SK-N-SH treated with all-trans-retinoic acid at 6 μM for 48 hours (cell line): ENCODE results near the gene AK4.

Experiments used
- ATAC-seq: fragments of 200-7000 bp; cut with Tn5 transposase; 3 replicates; pipeline ENCODE4 v1.9.1; 2020; ENCODE audit warnings: mild to moderate bottlenecking, moderate library complexity
- ARNTL ChIP-seq: fragments of 450-650 bp; formaldehyde crosslinking; IDR thresholded peaks from 2 replicates; pipeline ENCODE4 v1.5.0; 2020; ENCODE audit warnings: low read depth, mild to moderate bottlenecking, moderate library complexity, borderline replicate concordance
- BACH2 ChIP-seq: fragments of 250-450 bp; sonication (Bioruptor Pico); IDR thresholded peaks from 2 replicates; pipeline ENCODE4 v1.9.0; 2021; ENCODE audit warnings: mild to moderate bottlenecking, borderline replicate concordance
- CSDC2 ChIP-seq: fragments of 250-450 bp; sonication (Bioruptor Pico); IDR thresholded peaks from 2 replicates; pipeline ENCODE4 v1.5.0; 2020; ENCODE audit warnings: mild to moderate bottlenecking, moderate library complexity
- GLIS3 ChIP-seq: fragments of 250-450 bp; sonication (Bioruptor Pico); IDR thresholded peaks from 2 replicates; pipeline ENCODE4 v1.5.0; 2020; ENCODE audit warnings: mild to moderate bottlenecking, moderate library complexity
- ISL1 ChIP-seq: fragments of 250-450 bp; sonication (Bioruptor Pico); IDR thresholded peaks from 2 replicates; pipeline ENCODE4 v2.1.2; 2022; ENCODE audit warnings: mild to moderate bottlenecking, moderate library complexity
- OSR1 ChIP-seq: fragments of 250-450 bp; sonication (Bioruptor Pico); IDR thresholded peaks from 2 replicates; pipeline ENCODE4 v1.8.0; 2022; ENCODE audit warnings: moderate library complexity, mild to moderate bottlenecking, inconsistent platforms
- RARB ChIP-seq: fragments of 250-450 bp; sonication (Bioruptor Pico); IDR thresholded peaks from 2 replicates; pipeline ENCODE4 v1.8.0; 2021; ENCODE audit warnings: mild to moderate bottlenecking, moderate library complexity
- SNAI2 ChIP-seq: fragments of 250-450 bp; sonication (Bioruptor Pico); IDR thresholded peaks from 2 replicates; pipeline ENCODE4 v1.5.0; 2020; ENCODE audit warnings: mild to moderate bottlenecking, moderate library complexity
- TCF4 ChIP-seq: fragments of 250-450 bp; sonication (Bioruptor Pico); IDR thresholded peaks from 2 replicates; pipeline ENCODE4 v1.8.0; 2021; ENCODE audit warnings: mild to moderate bottlenecking, moderate library complexity, borderline replicate concordance
- TOX ChIP-seq: fragments of 250-450 bp; sonication (Bioruptor Pico); IDR thresholded peaks from 2 replicates; pipeline ENCODE4 v1.8.0; 2021; ENCODE audit warnings: mild to moderate bottlenecking, moderate library complexity, borderline replicate concordance
- ZFP3 ChIP-seq: fragments of 250-450 bp; sonication (Bioruptor Pico); IDR thresholded peaks from 2 replicates; pipeline ENCODE4 v1.5.0; 2020; ENCODE audit warnings: mild to moderate bottlenecking, moderate library complexity
- ZFP30 ChIP-seq: fragments of 450-650 bp; formaldehyde crosslinking; IDR thresholded peaks from 2 replicates; pipeline ENCODE4 v1.5.0; 2022; ENCODE audit warnings: mild to moderate bottlenecking, moderate library complexity
- ZNF70 ChIP-seq: fragments of 450-650 bp; formaldehyde crosslinking; IDR thresholded peaks from 2 replicates; pipeline ENCODE4 v1.5.0; 2020; ENCODE audit warnings: mild to moderate bottlenecking, moderate library complexity
- ZNF8 ChIP-seq: fragments of 450-650 bp; formaldehyde crosslinking; IDR thresholded peaks from 2 replicates; pipeline ENCODE4 v1.5.0; 2020; ENCODE audit warnings: mild to moderate bottlenecking, moderate library complexity
- TF ChIP-seq, protein P1 (sequence below): fragments of 250-450 bp; sonication (Bioruptor Pico); IDR thresholded peaks from 2 replicates; pipeline ENCODE4 v1.8.0; 2021; ENCODE audit warnings: low read depth, mild to moderate bottlenecking, moderate library complexity, borderline replicate concordance
- TF ChIP-seq, protein P2 (sequence below): fragments of 250-450 bp; sonication (Bioruptor Pico); IDR thresholded peaks from 2 replicates; pipeline ENCODE4 v1.5.0; 2020; ENCODE audit warnings: mild to moderate bottlenecking, moderate library complexity
- TF ChIP-seq, protein P3 (sequence below): fragments of 250-450 bp; sonication (Bioruptor Pico); IDR thresholded peaks from 2 replicates; pipeline ENCODE4 v1.8.0; 2020; ENCODE audit warnings: mild to moderate bottlenecking, moderate library complexity, borderline replicate concordance
- TF ChIP-seq, protein P4 (sequence below): fragments of 250-450 bp; sonication (Bioruptor Pico); IDR thresholded peaks from 2 replicates; pipeline ENCODE4 v1.5.1; 2020; ENCODE audit warnings: low read depth, mild to moderate bottlenecking, moderate library complexity
- TF ChIP-seq, protein P5 (sequence below): fragments of 250-450 bp; sonication (Bioruptor Pico); IDR thresholded peaks from 2 replicates; pipeline ENCODE4 v1.5.1; 2021; ENCODE audit warnings: mild to moderate bottlenecking, moderate library complexity

AK4 gene

DNA sequence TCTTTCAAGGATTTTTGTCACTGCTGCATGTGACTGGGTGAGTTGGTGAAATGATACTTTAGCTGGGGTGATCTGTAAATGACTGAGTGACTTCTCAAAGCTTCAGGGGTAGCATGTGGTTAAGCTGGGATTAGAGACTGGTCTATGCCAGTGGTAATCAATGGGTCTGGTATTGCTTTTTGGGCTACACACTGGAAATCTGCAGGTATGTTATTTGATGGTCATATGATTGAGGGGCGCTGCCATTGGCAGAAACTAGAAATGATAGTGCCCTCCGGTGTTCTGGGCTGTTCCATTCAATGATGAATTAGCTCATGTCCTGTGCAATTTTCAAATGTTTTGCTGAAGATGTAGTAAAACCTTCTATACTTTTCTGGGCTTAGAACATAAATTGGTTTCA lies 121.6 kb downstream of the AK4 start:
- ATAC-seq = no peak

DNA sequence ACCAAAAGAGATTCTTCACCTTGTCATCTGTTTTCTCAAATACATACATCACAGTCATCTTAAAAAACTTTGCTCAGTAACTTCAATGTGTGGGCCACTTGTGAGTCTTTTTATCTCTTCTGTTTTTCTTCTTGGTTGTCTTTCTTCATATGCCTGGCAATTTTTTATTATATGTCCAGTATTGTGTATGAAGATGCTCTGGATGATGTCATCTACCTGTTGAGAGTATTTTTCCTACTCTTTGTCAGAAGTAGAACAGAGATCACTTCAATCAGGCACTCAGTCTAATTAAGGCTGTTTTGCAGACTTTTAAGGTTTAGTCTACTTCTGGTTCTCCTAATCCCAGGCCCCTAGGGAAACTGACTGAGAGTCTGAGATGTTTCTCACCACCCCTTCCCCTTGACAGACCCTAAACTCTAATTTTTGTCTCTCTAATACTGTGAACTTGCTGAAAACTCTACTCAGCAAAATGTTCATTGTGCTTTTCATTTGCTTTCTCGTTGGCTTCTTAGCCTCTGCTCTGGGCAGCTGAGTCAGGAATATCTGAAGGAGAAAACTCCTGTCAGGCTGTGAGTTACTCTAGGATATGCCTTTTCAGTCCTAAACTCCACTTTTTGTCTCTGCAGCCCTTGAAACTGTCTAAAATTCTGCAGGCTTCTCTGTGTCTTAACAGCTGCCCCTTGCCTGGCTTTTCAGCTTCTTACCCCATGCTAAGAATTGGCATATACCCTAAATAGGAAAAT lies 128.4 kb downstream of the AK4 start:
- TF ChIP-seq, protein P1, sequence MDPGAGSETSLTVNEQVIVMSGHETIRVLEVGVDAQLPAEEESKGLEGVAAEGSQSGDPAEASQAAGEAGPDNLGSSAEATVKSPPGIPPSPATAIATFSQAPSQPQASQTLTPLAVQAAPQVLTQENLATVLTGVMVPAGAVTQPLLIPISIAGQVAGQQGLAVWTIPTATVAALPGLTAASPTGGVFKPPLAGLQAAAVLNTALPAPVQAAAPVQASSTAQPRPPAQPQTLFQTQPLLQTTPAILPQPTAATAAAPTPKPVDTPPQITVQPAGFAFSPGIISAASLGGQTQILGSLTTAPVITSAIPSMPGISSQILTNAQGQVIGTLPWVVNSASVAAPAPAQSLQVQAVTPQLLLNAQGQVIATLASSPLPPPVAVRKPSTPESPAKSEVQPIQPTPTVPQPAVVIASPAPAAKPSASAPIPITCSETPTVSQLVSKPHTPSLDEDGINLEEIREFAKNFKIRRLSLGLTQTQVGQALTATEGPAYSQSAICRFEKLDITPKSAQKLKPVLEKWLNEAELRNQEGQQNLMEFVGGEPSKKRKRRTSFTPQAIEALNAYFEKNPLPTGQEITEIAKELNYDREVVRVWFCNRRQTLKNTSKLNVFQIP (CRISPR knock-in tag) = no peak
- TF ChIP-seq, protein P2, sequence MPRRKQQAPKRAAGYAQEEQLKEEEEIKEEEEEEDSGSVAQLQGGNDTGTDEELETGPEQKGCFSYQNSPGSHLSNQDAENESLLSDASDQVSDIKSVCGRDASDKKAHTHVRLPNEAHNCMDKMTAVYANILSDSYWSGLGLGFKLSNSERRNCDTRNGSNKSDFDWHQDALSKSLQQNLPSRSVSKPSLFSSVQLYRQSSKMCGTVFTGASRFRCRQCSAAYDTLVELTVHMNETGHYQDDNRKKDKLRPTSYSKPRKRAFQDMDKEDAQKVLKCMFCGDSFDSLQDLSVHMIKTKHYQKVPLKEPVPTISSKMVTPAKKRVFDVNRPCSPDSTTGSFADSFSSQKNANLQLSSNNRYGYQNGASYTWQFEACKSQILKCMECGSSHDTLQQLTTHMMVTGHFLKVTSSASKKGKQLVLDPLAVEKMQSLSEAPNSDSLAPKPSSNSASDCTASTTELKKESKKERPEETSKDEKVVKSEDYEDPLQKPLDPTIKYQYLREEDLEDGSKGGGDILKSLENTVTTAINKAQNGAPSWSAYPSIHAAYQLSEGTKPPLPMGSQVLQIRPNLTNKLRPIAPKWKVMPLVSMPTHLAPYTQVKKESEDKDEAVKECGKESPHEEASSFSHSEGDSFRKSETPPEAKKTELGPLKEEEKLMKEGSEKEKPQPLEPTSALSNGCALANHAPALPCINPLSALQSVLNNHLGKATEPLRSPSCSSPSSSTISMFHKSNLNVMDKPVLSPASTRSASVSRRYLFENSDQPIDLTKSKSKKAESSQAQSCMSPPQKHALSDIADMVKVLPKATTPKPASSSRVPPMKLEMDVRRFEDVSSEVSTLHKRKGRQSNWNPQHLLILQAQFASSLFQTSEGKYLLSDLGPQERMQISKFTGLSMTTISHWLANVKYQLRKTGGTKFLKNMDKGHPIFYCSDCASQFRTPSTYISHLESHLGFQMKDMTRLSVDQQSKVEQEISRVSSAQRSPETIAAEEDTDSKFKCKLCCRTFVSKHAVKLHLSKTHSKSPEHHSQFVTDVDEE = no peak
- TF ChIP-seq OSR1 (CRISPR knock-in tag) (no peak), TOX (CRISPR knock-in tag) (no peak), ZFP3 (CRISPR knock-in tag) (no peak), TCF4 (CRISPR knock-in tag) (no peak)
- TF ChIP-seq, protein P3, sequence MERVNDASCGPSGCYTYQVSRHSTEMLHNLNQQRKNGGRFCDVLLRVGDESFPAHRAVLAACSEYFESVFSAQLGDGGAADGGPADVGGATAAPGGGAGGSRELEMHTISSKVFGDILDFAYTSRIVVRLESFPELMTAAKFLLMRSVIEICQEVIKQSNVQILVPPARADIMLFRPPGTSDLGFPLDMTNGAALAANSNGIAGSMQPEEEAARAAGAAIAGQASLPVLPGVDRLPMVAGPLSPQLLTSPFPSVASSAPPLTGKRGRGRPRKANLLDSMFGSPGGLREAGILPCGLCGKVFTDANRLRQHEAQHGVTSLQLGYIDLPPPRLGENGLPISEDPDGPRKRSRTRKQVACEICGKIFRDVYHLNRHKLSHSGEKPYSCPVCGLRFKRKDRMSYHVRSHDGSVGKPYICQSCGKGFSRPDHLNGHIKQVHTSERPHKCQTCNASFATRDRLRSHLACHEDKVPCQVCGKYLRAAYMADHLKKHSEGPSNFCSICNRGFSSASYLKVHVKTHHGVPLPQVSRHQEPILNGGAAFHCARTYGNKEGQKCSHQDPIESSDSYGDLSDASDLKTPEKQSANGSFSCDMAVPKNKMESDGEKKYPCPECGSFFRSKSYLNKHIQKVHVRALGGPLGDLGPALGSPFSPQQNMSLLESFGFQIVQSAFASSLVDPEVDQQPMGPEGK (CRISPR knock-in tag) = no peak
- TF ChIP-seq, protein P4, sequence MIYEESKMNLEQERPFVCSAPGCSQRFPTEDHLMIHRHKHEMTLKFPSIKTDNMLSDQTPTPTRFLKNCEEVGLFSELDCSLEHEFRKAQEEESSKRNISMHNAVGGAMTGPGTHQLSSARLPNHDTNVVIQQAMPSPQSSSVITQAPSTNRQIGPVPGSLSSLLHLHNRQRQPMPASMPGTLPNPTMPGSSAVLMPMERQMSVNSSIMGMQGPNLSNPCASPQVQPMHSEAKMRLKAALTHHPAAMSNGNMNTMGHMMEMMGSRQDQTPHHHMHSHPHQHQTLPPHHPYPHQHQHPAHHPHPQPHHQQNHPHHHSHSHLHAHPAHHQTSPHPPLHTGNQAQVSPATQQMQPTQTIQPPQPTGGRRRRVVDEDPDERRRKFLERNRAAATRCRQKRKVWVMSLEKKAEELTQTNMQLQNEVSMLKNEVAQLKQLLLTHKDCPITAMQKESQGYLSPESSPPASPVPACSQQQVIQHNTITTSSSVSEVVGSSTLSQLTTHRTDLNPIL (CRISPR knock-in tag) = no peak
- TF ChIP-seq, all 23 proteins: peak for 0
- ATAC-seq = no peak

More for the DNA sequence above, 121.6 kb downstream of the AK4 start:
- TF ChIP-seq, protein P4 (CRISPR knock-in tag) = no peak
- no peak for TF ChIP-seq ISL1
- no peak for TF ChIP-seq GLIS3
- TF ChIP-seq, protein P1 (CRISPR knock-in tag) = no peak
- no peak for TF ChIP-seq RARB (CRISPR knock-in tag)
- TF ChIP-seq SNAI2 (CRISPR knock-in tag) = no peak
- TF ChIP-seq BACH2 = no peak
- TF ChIP-seq ZNF8 (CRISPR knock-in tag) = no peak
- TF ChIP-seq CSDC2 (CRISPR knock-in tag) = no peak
- TF ChIP-seq, protein P5, sequence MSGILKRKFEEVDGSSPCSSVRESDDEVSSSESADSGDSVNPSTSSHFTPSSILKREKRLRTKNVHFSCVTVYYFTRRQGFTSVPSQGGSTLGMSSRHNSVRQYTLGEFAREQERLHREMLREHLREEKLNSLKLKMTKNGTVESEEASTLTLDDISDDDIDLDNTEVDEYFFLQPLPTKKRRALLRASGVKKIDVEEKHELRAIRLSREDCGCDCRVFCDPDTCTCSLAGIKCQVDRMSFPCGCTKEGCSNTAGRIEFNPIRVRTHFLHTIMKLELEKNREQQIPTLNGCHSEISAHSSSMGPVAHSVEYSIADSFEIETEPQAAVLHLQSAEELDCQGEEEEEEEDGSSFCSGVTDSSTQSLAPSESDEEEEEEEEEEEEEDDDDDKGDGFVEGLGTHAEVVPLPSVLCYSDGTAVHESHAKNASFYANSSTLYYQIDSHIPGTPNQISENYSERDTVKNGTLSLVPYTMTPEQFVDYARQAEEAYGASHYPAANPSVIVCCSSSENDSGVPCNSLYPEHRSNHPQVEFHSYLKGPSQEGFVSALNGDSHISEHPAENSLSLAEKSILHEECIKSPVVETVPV = no peak
- no peak for TF ChIP-seq ARNTL (CRISPR knock-in tag)
- no peak for TF ChIP-seq TOX (CRISPR knock-in tag)
- no peak for TF ChIP-seq ZFP30
- TF ChIP-seq OSR1 (CRISPR knock-in tag) = no peak
- no peak for TF ChIP-seq ZNF70 (CRISPR knock-in tag)
- TF ChIP-seq, protein P2 = no peak
